ENCODE results near the gene NEDD8.

The NEDD8 gene

GRCh38 chr14:24183014-24183481 is 49.1 kb downstream of the NEDD8 start:
- H4K20me1 ChIP-seq (ENCODE audit: insufficient read depth), result no peaks in the 10 kb centered on the region
- TF ChIP-seq CTCF (conservative IDR thresholded peaks at IDR 0.05; ENCODE audit: low read depth, low read length), result no peak
- no peaks in the 10 kb centered on the region for H3K36me3 ChIP-seq (ENCODE audit: insufficient read depth)
- no peak overlapping the region for H3K27ac ChIP-seq
- peaks cover 9% of the 10 kb centered on the region for H3K4me1 ChIP-seq (ENCODE audit: low read depth, poor library complexity, severe bottlenecking)
- no peak overlapping the region for H3K4me2 ChIP-seq
- H3K9ac ChIP-seq, result no peak overlapping the region
- H3K4me3 ChIP-seq (IDR thresholded peaks at IDR 0.05; ENCODE audit: insufficient read depth, low read depth, low read length), result no peak overlapping the region
- no peaks in the 10 kb centered on the region for H3K27me3 ChIP-seq (ENCODE audit: insufficient read depth, low read depth)
- peaks cover 7% of the 10 kb centered on the region; the same call in 1 of the 2 replicates for H3K79me2 ChIP-seq (ENCODE audit: insufficient read depth, low read depth)
- no peak overlapping the region for H2AFZ ChIP-seq (ENCODE audit: low read depth)

- peaks cover 2% of the 10 kb centered on the region for H3K4me1 ChIP-seq (ENCODE audit: low read depth, poor library complexity, severe bottlenecking)
- TF ChIP-seq CTCF (conservative IDR thresholded peaks at IDR 0.05; ENCODE audit: low read depth, low read length), result no peak
Observed at GRCh38 chr14:24182110-24182882, 49.9 kb downstream of the NEDD8 start.

GRCh38 chr14:24181371-24182077 is 50.6 kb downstream of the NEDD8 start:
- no peaks in the 10 kb centered on the region for H3K36me3 ChIP-seq (ENCODE audit: insufficient read depth)
- no peak for TF ChIP-seq CTCF (conservative IDR thresholded peaks at IDR 0.05; ENCODE audit: low read depth, low read length)
- H4K20me1 ChIP-seq (ENCODE audit: insufficient read depth), result no peaks in the 10 kb centered on the region
- no peak overlapping the region for H3K4me3 ChIP-seq (IDR thresholded peaks at IDR 0.05; ENCODE audit: insufficient read depth, low read depth, low read length)
- H3K4me2 ChIP-seq, result no peak overlapping the region
- no peak overlapping the region for H3K27ac ChIP-seq
- no peaks in the 10 kb centered on the region for H3K27me3 ChIP-seq (ENCODE audit: insufficient read depth, low read depth)
- H3K79me2 ChIP-seq (ENCODE audit: insufficient read depth, low read depth), result no peaks in the 10 kb centered on the region
- no peaks in the 10 kb centered on the region for H3K4me1 ChIP-seq (ENCODE audit: low read depth, poor library complexity, severe bottlenecking)
- H2AFZ ChIP-seq (ENCODE audit: low read depth), result no peak overlapping the region
- no peak overlapping the region for H3K9ac ChIP-seq

More at GRCh38 chr14:24182110-24182882, 49.9 kb downstream of the NEDD8 start:
- H3K4me2 ChIP-seq, result no peak overlapping the region
- H2AFZ ChIP-seq (ENCODE audit: low read depth), result no peak overlapping the region
- H3K9ac ChIP-seq, result no peak overlapping the region
- H3K4me3 ChIP-seq (IDR thresholded peaks at IDR 0.05; ENCODE audit: insufficient read depth, low read depth, low read length), result no peak overlapping the region
- H3K36me3 ChIP-seq (ENCODE audit: insufficient read depth), result no peaks in the 10 kb centered on the region
- H3K27ac ChIP-seq, result no peak overlapping the region
- no peaks in the 10 kb centered on the region for H3K27me3 ChIP-seq (ENCODE audit: insufficient read depth, low read depth)
- H4K20me1 ChIP-seq (ENCODE audit: insufficient read depth), result no peaks in the 10 kb centered on the region
- H3K79me2 ChIP-seq (ENCODE audit: insufficient read depth, low read depth), result peaks cover 3% of the 10 kb centered on the region; the same call in 1 of the 2 replicates

- Histone ChIP-seq H3K36me3 (ENCODE audit: insufficient read depth) (no peaks in the 10 kb centered on the region), H3K4me2 (no peak overlapping the region), H3K9ac (no peak overlapping the region), H2AFZ (ENCODE audit: low read depth) (no peak overlapping the region), H3K4me1 (ENCODE audit: low read depth, poor library complexity, severe bottlenecking) (no peaks in the 10 kb centered on the region), H3K4me3 (IDR thresholded peaks at IDR 0.05; ENCODE audit: insufficient read depth, low read depth, low read length) (no peak overlapping the region), H4K20me1 (ENCODE audit: insufficient read depth) (no peaks in the 10 kb centered on the region), H3K79me2 (ENCODE audit: insufficient read depth, low read depth) (no peaks in the 10 kb centered on the region), H3K27ac (no peak overlapping the region), H3K27me3 (ENCODE audit: insufficient read depth, low read depth) (no peaks in the 10 kb centered on the region)
- TF ChIP-seq CTCF (conservative IDR thresholded peaks at IDR 0.05; ENCODE audit: low read depth, low read length), result no peak
Observed at GRCh38 chr14:24179961-24180796, 52.0 kb downstream of the NEDD8 start.
